ENCODE results near the gene SRP68.

DNA sequence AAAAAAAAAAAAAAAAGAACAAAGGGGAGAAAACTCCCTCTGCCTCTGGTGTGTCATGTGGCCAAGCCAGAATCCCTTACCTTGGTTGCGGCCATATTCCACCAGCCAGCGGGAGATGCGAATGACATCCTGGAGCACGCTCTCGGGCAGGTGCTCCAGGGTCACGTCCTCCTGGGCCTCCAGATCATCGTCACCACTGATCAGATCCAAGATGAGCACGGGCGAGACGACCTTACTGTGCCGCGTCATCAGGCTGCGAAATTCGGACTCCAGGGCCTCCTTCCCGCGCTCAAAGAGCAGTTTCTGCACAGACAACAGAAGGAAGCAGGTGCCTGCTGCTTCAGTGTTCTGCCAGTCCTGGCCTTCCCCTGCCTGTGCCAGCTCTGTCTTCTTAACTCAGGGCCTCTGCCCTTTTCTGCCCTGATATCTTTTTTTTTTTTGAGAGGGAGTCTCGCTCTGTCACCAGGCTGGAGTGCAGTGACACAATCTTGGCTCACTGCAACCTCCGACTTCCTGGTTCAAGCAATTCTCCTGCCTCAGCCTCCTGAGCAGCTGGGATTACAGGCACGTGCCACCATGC is 25.5 kb upstream of the SRP68 start:
- TF ChIP-seq, protein P1, sequence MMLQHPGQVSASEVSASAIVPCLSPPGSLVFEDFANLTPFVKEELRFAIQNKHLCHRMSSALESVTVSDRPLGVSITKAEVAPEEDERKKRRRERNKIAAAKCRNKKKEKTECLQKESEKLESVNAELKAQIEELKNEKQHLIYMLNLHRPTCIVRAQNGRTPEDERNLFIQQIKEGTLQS (CRISPR knock-in tag; conservative IDR thresholded peaks at IDR 0.05) = no peak
- no peak for TF ChIP-seq GABPB1 (CRISPR knock-in tag; IDR thresholded peaks at IDR 0.05)
- TF ChIP-seq, protein P2, sequence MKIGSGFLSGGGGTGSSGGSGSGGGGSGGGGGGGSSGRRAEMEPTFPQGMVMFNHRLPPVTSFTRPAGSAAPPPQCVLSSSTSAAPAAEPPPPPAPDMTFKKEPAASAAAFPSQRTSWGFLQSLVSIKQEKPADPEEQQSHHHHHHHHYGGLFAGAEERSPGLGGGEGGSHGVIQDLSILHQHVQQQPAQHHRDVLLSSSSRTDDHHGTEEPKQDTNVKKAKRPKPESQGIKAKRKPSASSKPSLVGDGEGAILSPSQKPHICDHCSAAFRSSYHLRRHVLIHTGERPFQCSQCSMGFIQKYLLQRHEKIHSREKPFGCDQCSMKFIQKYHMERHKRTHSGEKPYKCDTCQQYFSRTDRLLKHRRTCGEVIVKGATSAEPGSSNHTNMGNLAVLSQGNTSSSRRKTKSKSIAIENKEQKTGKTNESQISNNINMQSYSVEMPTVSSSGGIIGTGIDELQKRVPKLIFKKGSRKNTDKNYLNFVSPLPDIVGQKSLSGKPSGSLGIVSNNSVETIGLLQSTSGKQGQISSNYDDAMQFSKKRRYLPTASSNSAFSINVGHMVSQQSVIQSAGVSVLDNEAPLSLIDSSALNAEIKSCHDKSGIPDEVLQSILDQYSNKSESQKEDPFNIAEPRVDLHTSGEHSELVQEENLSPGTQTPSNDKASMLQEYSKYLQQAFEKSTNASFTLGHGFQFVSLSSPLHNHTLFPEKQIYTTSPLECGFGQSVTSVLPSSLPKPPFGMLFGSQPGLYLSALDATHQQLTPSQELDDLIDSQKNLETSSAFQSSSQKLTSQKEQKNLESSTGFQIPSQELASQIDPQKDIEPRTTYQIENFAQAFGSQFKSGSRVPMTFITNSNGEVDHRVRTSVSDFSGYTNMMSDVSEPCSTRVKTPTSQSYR (CRISPR knock-in tag; IDR thresholded peaks at IDR 0.05) = no peak
- TF ChIP-seq ZNF121 (CRISPR knock-in tag; IDR thresholded peaks at IDR 0.05) = no peak
- no peak for TF ChIP-seq JUN (CRISPR knock-in tag; IDR thresholded peaks at IDR 0.05)
- TF ChIP-seq ZNF232 (CRISPR knock-in tag; IDR thresholded peaks at IDR 0.05) = no peak
- TF ChIP-seq, protein P3, sequence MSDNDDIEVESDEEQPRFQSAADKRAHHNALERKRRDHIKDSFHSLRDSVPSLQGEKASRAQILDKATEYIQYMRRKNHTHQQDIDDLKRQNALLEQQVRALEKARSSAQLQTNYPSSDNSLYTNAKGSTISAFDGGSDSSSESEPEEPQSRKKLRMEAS (CRISPR knock-in tag; IDR thresholded peaks at IDR 0.05) = no peak
- no peak for TF ChIP-seq IRF2 (CRISPR knock-in tag; IDR thresholded peaks at IDR 0.05; ENCODE audit: borderline replicate concordance, low read depth)
- TF ChIP-seq, protein P4, sequence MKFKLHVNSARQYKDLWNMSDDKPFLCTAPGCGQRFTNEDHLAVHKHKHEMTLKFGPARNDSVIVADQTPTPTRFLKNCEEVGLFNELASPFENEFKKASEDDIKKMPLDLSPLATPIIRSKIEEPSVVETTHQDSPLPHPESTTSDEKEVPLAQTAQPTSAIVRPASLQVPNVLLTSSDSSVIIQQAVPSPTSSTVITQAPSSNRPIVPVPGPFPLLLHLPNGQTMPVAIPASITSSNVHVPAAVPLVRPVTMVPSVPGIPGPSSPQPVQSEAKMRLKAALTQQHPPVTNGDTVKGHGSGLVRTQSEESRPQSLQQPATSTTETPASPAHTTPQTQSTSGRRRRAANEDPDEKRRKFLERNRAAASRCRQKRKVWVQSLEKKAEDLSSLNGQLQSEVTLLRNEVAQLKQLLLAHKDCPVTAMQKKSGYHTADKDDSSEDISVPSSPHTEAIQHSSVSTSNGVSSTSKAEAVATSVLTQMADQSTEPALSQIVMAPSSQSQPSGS (CRISPR knock-in tag; IDR thresholded peaks at IDR 0.05; ENCODE audit: borderline replicate concordance, low read depth) = no peak
- TF ChIP-seq, protein P5, sequence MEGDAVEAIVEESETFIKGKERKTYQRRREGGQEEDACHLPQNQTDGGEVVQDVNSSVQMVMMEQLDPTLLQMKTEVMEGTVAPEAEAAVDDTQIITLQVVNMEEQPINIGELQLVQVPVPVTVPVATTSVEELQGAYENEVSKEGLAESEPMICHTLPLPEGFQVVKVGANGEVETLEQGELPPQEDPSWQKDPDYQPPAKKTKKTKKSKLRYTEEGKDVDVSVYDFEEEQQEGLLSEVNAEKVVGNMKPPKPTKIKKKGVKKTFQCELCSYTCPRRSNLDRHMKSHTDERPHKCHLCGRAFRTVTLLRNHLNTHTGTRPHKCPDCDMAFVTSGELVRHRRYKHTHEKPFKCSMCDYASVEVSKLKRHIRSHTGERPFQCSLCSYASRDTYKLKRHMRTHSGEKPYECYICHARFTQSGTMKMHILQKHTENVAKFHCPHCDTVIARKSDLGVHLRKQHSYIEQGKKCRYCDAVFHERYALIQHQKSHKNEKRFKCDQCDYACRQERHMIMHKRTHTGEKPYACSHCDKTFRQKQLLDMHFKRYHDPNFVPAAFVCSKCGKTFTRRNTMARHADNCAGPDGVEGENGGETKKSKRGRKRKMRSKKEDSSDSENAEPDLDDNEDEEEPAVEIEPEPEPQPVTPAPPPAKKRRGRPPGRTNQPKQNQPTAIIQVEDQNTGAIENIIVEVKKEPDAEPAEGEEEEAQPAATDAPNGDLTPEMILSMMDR (IDR thresholded peaks at IDR 0.05) = no peak
- no peak for TF ChIP-seq ZNF317 (CRISPR knock-in tag; IDR thresholded peaks at IDR 0.05; ENCODE audit: borderline replicate concordance, low read depth)
